Body of pancreas (tissue), 4 donors: Measurements from ENCODE around the gene FRMD5.

Experiments used
- POLR2A ChIP-seq, 3 donors: fragments of 450-650 bp; IDR thresholded peaks; one replicate each; pipeline ENCODE4 v1.6.1; 2016; ENCODE audit warnings: antibody characterized with exemption in 3 of 3, mild to moderate bottlenecking in 2 of 3
- TF ChIP-seq, protein P1 (sequence below), 7 experiments: fragments of 450-650 bp in 4 of 7; fragments of 200-600 bp in 3 of 7; sonication (generic) in 3 of 7; IDR thresholded peaks; one replicate each; pipeline ENCODE4 v1.5.1; 2016 to 2019; ENCODE audit warnings: antibody characterized with exemption in 7 of 7

DNA sequence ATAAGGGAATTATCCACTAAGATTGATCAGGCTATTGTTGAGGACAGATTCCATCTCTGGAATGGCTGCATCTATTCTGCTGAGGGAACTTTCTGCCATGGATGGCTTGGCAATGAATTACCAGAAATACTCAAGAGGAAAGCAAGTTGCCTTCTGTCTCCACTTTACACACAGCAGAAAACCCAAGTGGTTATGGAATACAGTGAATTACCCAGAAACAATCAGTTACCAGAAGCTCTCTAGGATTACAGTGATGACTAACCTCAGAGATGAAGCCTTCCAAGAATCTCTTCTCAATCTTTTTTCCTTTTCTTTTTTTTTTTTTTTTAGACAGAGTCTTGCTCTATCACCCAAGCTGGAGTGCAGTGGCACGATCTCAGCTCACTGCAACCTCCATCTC is 185.0 kb downstream of the FRMD5 start:
- TF ChIP-seq POLR2A (IDR thresholded peaks at IDR 0.05): no peak
- TF ChIP-seq, protein P1, sequence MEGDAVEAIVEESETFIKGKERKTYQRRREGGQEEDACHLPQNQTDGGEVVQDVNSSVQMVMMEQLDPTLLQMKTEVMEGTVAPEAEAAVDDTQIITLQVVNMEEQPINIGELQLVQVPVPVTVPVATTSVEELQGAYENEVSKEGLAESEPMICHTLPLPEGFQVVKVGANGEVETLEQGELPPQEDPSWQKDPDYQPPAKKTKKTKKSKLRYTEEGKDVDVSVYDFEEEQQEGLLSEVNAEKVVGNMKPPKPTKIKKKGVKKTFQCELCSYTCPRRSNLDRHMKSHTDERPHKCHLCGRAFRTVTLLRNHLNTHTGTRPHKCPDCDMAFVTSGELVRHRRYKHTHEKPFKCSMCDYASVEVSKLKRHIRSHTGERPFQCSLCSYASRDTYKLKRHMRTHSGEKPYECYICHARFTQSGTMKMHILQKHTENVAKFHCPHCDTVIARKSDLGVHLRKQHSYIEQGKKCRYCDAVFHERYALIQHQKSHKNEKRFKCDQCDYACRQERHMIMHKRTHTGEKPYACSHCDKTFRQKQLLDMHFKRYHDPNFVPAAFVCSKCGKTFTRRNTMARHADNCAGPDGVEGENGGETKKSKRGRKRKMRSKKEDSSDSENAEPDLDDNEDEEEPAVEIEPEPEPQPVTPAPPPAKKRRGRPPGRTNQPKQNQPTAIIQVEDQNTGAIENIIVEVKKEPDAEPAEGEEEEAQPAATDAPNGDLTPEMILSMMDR (IDR thresholded peaks at IDR 0.05): no peak
